RWPE1 (cell line): ENCODE measurements around the gene CAPZB.

ENCODE experiments used
- CTCF ChIA-PET: fragments of 350-600 bp; sonication (Branson Sonifier 250); formaldehyde crosslinking; extraction: SDS; loops from one replicate; lab custom pipeline; 2021; lab: Yijun Ruan, JAX
- POLR2A ChIA-PET: fragments of 400-600 bp; formaldehyde crosslinking; extraction: SDS; loops from one replicate; lab custom pipeline; 2020; ENCODE audit warnings: antibody characterized with exemption; ENCODE audit not compliant: low non-redundant PET; lab: Yijun Ruan, JAX
- DNase-seq: peaks from one replicate; pipeline ENCODE4 v3.0.0; 2012; ENCODE audit warnings: low spot score
- H3K27ac ChIP-seq: fragments of 450-650 bp; 2 replicates; pipeline ENCODE4 v1.5.1; 2017
- CTCF ChIP-seq: fragments of 450-650 bp; conservative IDR thresholded peaks from 2 replicates; pipeline ENCODE4 v1.5.1; 2017; ENCODE audit warnings: low read depth, mild to moderate bottlenecking

Gene CAPZB

GRCh38 chr1:19496527-19496874 is 11.2 kb upstream of the CAPZB start:
- TF ChIP-seq CTCF = no peak
- DNase-seq = no peak
- POLR2A ChIA-PET = no interaction called here
- CTCF ChIA-PET = no interaction called here
- no peak overlapping the region for H3K27ac ChIP-seq

- H3K27ac ChIP-seq = no peak overlapping the region
- DNase-seq = no peak
- POLR2A ChIA-PET = no interaction called here
- CTCF ChIA-PET = interaction anchor here (0.6 to 0.7 kb wide), 3 partner anchors 13 to 162 kb away, joined by 3 to 4 read pairs (median 3); no protein-coding TSS in a partner anchor
- TF ChIP-seq CTCF = no peak
Observed at GRCh38 chr1:19495799-19496526, 10.6 kb upstream of the CAPZB start.

- POLR2A ChIA-PET = no interaction called here
- CTCF ChIA-PET = interaction anchor here (0.6 to 0.7 kb wide), 2 partner anchors 14 to 20 kb away, joined by 3 to 4 read pairs; no protein-coding TSS in a partner anchor
Observed at GRCh38 chr1:19495000-19495656, 9.8 kb upstream of the CAPZB start.

GRCh38 chr1:19493547-19493946 is 8.2 kb upstream of the CAPZB start:
- POLR2A ChIA-PET = interaction anchor here (0.5 kb wide), 1 partner anchor 11 kb away, joined by 6 read pairs; no protein-coding TSS in a partner anchor
- TF ChIP-seq CTCF = no peak
- no peak for DNase-seq
- CTCF ChIA-PET = interaction anchor here (0.5 to 0.7 kb wide), 3 partner anchors 96 to 893 kb away, joined by 3 to 4 read pairs (median 3); no protein-coding TSS in a partner anchor
- no peak overlapping the region for H3K27ac ChIP-seq

More at GRCh38 chr1:19495000-19495656, 9.8 kb upstream of the CAPZB start:
- no peak for DNase-seq
- no peak overlapping the region for H3K27ac ChIP-seq
- no peak for TF ChIP-seq CTCF

- POLR2A ChIA-PET = no interaction called here
- no peak for DNase-seq
- TF ChIP-seq CTCF = no peak
- no peak overlapping the region for H3K27ac ChIP-seq
- CTCF ChIA-PET = interaction anchor here (0.6 to 1.1 kb wide), 2 partner anchors 11 to 99 kb away, joined by 3 to 4 read pairs; no protein-coding TSS in a partner anchor
Observed at GRCh38 chr1:19489996-19490395, 4.7 kb upstream of the CAPZB start.

GRCh38 chr1:19488136-19488535 is 2.8 kb upstream of the CAPZB start:
- ChIA-PET CTCF (interaction anchor here (0.6 to 1.2 kb wide), 7 partner anchors 11 to 297 kb away, joined by 3 to 6 read pairs (median 3); no protein-coding TSS in a partner anchor), POLR2A (interaction anchor here (0.6 to 1.1 kb wide), 3 partner anchors 53 to 193 kb away, joined by 3 to 4 read pairs (median 4); no protein-coding TSS in a partner anchor)
- no peak overlapping the region for H3K27ac ChIP-seq
- no peak for DNase-seq
- no peak for TF ChIP-seq CTCF
